Panc1 (cell line): ENCODE measurements around the gene E2F1. TPM values are rescaled to one million over a fixed set of nuclear protein-coding genes. Genes with fewer than 3 reads are reported as not detected.

Experiments
- ATAC-seq: fragments of 200-7000 bp; cut with Tn5 transposase; 2 replicates; pipeline ENCODE4 v1.9.1; 2020; ENCODE audit warnings: mild to moderate bottlenecking, moderate library complexity
- BruUV-seq: library from RNA; stranded (reverse); fragments of 400-500 nt; replicated peaks from 2 replicates; lab custom pipeline; 2021; lab: Mats Ljungman, UMichigan
- CTCF ChIA-PET: fragments of 300-600 bp; sonication (Branson Sonifier 250); formaldehyde crosslinking; loops from one replicate; lab custom pipeline; 2022; ENCODE audit warnings: antibody characterized with exemption; lab: Charles Lee
- POLR2A ChIA-PET: fragments of 300-600 bp; sonication (Branson Sonifier 250); formaldehyde crosslinking; loops from one replicate; lab custom pipeline; 2022; ENCODE audit warnings: antibody characterized with exemption; lab: Charles Lee
- DNase-seq: peaks from one replicate; pipeline ENCODE4 v3.0.0-alpha.2; 2010; ENCODE audit warnings: low read depth, low spot score
- H3K27ac ChIP-seq: 2 replicates; pipeline ENCODE4 v1.5.1; 2011; ENCODE audit warnings: mild to moderate bottlenecking, low read length, inconsistent platforms
- H3K27me3 ChIP-seq: fragments of 200-500 bp; sonication (Bioruptor generic); 2 replicates; pipeline ENCODE4 v1.6.0; 2014; ENCODE audit warnings: low read length, inconsistent platforms; ENCODE audit not compliant: control insufficient read depth, insufficient read depth
- H3K36me3 ChIP-seq: fragments of 200-500 bp; sonication (Bioruptor generic); 2 replicates; pipeline ENCODE4 v1.5.1; 2014; ENCODE audit warnings: inconsistent platforms, mild to moderate bottlenecking, low read length, moderate library complexity; ENCODE audit not compliant: control insufficient read depth, insufficient read depth
- H3K4me1 ChIP-seq: 2 replicates; pipeline ENCODE4 v1.5.1; 2011; ENCODE audit warnings: inconsistent platforms, mild to moderate bottlenecking, low read length, moderate library complexity; ENCODE audit not compliant: control insufficient read depth, insufficient read depth
- H3K4me3 ChIP-seq, 2 experiments: 2 replicates each; pipeline ENCODE4 v1.5.1; 2011 to 2012; ENCODE audit warnings: low read depth in 2 of 2, low read length in 2 of 2, mild to moderate bottlenecking in 2 of 2, inconsistent platforms in 1 of 2, moderate library complexity in 1 of 2
- H3K9me3 ChIP-seq: fragments of 200-500 bp; sonication (Bioruptor generic); 2 replicates; pipeline ENCODE4 v1.5.1; 2014; ENCODE audit warnings: low read depth, mild to moderate bottlenecking, inconsistent platforms, low read length, moderate library complexity; ENCODE audit not compliant: control insufficient read depth, insufficient read depth
- POLR2AphosphoS5 ChIP-seq: IDR thresholded peaks from 2 replicates; pipeline ENCODE4 v1.6.1; 2012; ENCODE audit warnings: mild to moderate bottlenecking, low read depth, low read length, moderate library complexity
- SIN3A ChIP-seq: IDR thresholded peaks from 2 replicates; pipeline ENCODE4 v1.6.1; 2012; ENCODE audit warnings: low read depth, mild to moderate bottlenecking, low read length, moderate library complexity, borderline replicate concordance; ENCODE audit not compliant: insufficient read depth
- TCF7L2 ChIP-seq: IDR thresholded peaks from 2 replicates; pipeline ENCODE4 v1.6.1; 2011; ENCODE audit warnings: mild to moderate bottlenecking, low read depth, low read length, inconsistent platforms
- in situ Hi-C: cut with HindIII; loops from 2 replicates; pipeline ENCODE4 v1.10.0; 2016; ENCODE audit warnings: low sequenced_read_pairs, low pct_unique_long_range_greater_than_20kb
- intact Hi-C: fragments of 100-400 bp; cut with micrococcal nuclease; formaldehyde crosslinking; loops from one replicate; pipeline ENCODE4 v1.10.0; 2022; ENCODE audit not compliant: unreplicated experiment
- total RNA-seq: library from RNA; stranded (reverse); gene quantifications from one replicate; pipeline ENCODE4 v1.2.1, GENCODE V29; 2021; ENCODE audit not compliant: unreplicated experiment
- TF ChIP-seq, protein P1 (sequence below), 2 experiments: IDR thresholded peaks; 2 replicates each; pipeline ENCODE4 v1.6.1; 2011 to 2012; ENCODE audit warnings: low read depth in 2 of 2, control low read depth in 1 of 2, low read length in 1 of 2, mild to moderate bottlenecking in 1 of 2, moderate library complexity in 1 of 2; ENCODE audit not compliant: insufficient read depth in 1 of 2
- TF ChIP-seq, protein P2 (sequence below): fragments of 450-650 bp; IDR thresholded peaks from 2 replicates; pipeline ENCODE4 v1.5.1; 2017; ENCODE audit warnings: mild to moderate bottlenecking

Gene E2F1
- total RNA-seq, 1 experiment from 2014 or later = 64.2 TPM

GRCh38 chr20:33646191-33646590 lies 40.0 kb downstream of the E2F1 start:
- ATAC-seq (no peak), DNase-seq (no peak)
- ChIA-PET POLR2A (interaction anchor here (0.7 kb wide), 1 partner anchor 33 kb away, joined by 3 read pairs; no protein-coding TSS in a partner anchor), CTCF (interaction anchor here (0.7 kb wide), 1 partner anchor 478 kb away, joined by 7 read pairs; no protein-coding TSS in a partner anchor)
- intact Hi-C loops (no loop called here), in situ Hi-C loops (no loop called here)
- Histone ChIP-seq H3K27ac (no peak overlapping the region), H3K4me3 (no peak overlapping the region), H3K4me1 (peaks cover 15% of the 10 kb centered on the region), H3K36me3 (no peaks in the 10 kb centered on the region; the same call in 1 of the 2 replicates), H3K27me3 (no peaks in the 10 kb centered on the region), H3K9me3 (no peaks in the 10 kb centered on the region)
- TF ChIP-seq POLR2AphosphoS5 (no peak), TCF7L2 (no peak), SIN3A (no peak)
- TF ChIP-seq, protein P1, sequence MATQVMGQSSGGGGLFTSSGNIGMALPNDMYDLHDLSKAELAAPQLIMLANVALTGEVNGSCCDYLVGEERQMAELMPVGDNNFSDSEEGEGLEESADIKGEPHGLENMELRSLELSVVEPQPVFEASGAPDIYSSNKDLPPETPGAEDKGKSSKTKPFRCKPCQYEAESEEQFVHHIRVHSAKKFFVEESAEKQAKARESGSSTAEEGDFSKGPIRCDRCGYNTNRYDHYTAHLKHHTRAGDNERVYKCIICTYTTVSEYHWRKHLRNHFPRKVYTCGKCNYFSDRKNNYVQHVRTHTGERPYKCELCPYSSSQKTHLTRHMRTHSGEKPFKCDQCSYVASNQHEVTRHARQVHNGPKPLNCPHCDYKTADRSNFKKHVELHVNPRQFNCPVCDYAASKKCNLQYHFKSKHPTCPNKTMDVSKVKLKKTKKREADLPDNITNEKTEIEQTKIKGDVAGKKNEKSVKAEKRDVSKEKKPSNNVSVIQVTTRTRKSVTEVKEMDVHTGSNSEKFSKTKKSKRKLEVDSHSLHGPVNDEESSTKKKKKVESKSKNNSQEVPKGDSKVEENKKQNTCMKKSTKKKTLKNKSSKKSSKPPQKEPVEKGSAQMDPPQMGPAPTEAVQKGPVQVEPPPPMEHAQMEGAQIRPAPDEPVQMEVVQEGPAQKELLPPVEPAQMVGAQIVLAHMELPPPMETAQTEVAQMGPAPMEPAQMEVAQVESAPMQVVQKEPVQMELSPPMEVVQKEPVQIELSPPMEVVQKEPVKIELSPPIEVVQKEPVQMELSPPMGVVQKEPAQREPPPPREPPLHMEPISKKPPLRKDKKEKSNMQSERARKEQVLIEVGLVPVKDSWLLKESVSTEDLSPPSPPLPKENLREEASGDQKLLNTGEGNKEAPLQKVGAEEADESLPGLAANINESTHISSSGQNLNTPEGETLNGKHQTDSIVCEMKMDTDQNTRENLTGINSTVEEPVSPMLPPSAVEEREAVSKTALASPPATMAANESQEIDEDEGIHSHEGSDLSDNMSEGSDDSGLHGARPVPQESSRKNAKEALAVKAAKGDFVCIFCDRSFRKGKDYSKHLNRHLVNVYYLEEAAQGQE (IDR thresholded peaks at IDR 0.05; ENCODE audit: insufficient read depth in 1 of 2, low read depth in 2 of 2, low read length in 1 of 2) = no peak
- TF ChIP-seq, protein P2, sequence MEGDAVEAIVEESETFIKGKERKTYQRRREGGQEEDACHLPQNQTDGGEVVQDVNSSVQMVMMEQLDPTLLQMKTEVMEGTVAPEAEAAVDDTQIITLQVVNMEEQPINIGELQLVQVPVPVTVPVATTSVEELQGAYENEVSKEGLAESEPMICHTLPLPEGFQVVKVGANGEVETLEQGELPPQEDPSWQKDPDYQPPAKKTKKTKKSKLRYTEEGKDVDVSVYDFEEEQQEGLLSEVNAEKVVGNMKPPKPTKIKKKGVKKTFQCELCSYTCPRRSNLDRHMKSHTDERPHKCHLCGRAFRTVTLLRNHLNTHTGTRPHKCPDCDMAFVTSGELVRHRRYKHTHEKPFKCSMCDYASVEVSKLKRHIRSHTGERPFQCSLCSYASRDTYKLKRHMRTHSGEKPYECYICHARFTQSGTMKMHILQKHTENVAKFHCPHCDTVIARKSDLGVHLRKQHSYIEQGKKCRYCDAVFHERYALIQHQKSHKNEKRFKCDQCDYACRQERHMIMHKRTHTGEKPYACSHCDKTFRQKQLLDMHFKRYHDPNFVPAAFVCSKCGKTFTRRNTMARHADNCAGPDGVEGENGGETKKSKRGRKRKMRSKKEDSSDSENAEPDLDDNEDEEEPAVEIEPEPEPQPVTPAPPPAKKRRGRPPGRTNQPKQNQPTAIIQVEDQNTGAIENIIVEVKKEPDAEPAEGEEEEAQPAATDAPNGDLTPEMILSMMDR = no peak
- BruUV-seq = no TSS peak

DNA sequence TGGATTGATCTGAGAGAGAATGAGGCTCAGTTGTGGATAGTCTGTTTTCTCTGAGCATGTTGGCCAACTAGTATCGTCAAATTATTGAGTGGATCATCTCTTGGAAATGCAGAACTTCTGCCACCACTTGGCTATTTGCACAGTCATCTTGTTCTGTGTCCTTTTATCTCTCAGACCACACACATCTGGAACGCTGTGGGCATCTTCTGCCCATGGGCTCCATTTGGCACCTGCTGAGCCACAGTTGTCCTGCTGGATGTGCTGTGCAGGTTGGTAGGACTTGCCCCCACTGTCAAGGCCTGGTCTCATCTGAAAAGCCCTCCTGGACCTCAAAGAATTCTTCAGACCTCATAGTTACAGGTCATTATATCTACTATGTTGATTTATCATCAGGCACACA lies 40.8 kb downstream of the E2F1 start:
- no peak for DNase-seq
- CTCF ChIA-PET = no interaction called here
- no peak overlapping the region for H3K4me3 ChIP-seq
- BruUV-seq = no TSS peak
- no peak for ATAC-seq
- H3K27ac ChIP-seq = no peak overlapping the region
- in situ Hi-C loops (no loop called here), intact Hi-C loops (no loop called here)
- no peaks in the 10 kb centered on the region; the same call in 1 of the 2 replicates for H3K36me3 ChIP-seq
- POLR2A ChIA-PET = interaction anchor here (0.7 kb wide), 1 partner anchor 1493 kb away, joined by 3 read pairs; no protein-coding TSS in a partner anchor
- no peaks in the 10 kb centered on the region for H3K9me3 ChIP-seq
- H3K4me1 ChIP-seq = peaks cover 15% of the 10 kb centered on the region
- TF ChIP-seq TCF7L2 (no peak), SIN3A (no peak), POLR2AphosphoS5 (no peak)
- TF ChIP-seq, protein P2 = no peak
- TF ChIP-seq, protein P1 (IDR thresholded peaks at IDR 0.05; ENCODE audit: insufficient read depth in 1 of 2, low read depth in 2 of 2, low read length in 1 of 2) = no peak
- no peaks in the 10 kb centered on the region for H3K27me3 ChIP-seq
